GM12878 (cell line): ENCODE measurements around the gene BIRC5. TPM values are rescaled to one million over a fixed set of nuclear protein-coding genes. Genes with fewer than 3 reads are reported as not detected.

Experiments
- ATAC-seq: fragments of 200-7000 bp; cut with Tn5 transposase; 3 replicates; pipeline ENCODE4 v1.9.1; 2020; ENCODE audit warnings: mild to moderate bottlenecking, moderate library complexity
- BruUV-seq: library from RNA; stranded (reverse); fragments of 400-500 nt; replicated peaks from 2 replicates; lab custom pipeline; 2021; lab: Mats Ljungman, UMichigan
- CTCF ChIA-PET: fragments of 300-600 bp; sonication (Branson Sonifier 250); formaldehyde crosslinking; extraction: SDS; loops from one replicate; lab custom pipeline; 2021; ENCODE audit warnings: inconsistent platforms; lab: Yijun Ruan, JAX
- POLR2A ChIA-PET: fragments of 350-600 bp; formaldehyde crosslinking; extraction: SDS; loops from one replicate; lab custom pipeline; 2021; ENCODE audit warnings: inconsistent platforms; lab: Charles Lee
- RAD21 ChIA-PET: fragments of 300-600 bp; sonication (Branson Sonifier 250); formaldehyde crosslinking; loops from one replicate; lab custom pipeline; 2023; ENCODE audit warnings: antibody characterized with exemption; ENCODE audit not compliant: unreplicated experiment; lab: Charles Lee
- SMC1A ChIA-PET: fragments of 300-600 bp; sonication (Branson Sonifier 250); formaldehyde crosslinking; loops from one replicate; lab custom pipeline; 2023; ENCODE audit not compliant: unreplicated experiment, uncharacterized antibody; lab: Charles Lee
- DNase-seq: peaks from one replicate; pipeline ENCODE4 v3.0.0-alpha.2; 2011; ENCODE audit warnings: low read depth, low spot score
- FAIRE-seq: peaks from 3 replicates; lab custom pipeline; 2011; peaks lifted over from hg19 to GRCh38; lab: Jason Lieb, UNC
- H2AFZ ChIP-seq: 2 replicates; pipeline ENCODE4 v1.6.0; 2011; ENCODE audit warnings: low read depth, low read length, control low read depth; ENCODE audit not compliant: control insufficient read depth
- H3K27ac ChIP-seq: 2 replicates; pipeline ENCODE4 v1.5.1; 2011; ENCODE audit warnings: control low read depth; ENCODE audit not compliant: control insufficient read depth, insufficient read depth
- H3K27me3 ChIP-seq, 2 experiments: replicated peaks in 1 of 2; 2 replicates each; pipeline versions ENCODE4 v1.6.0 to v1.6.1; 2011; ENCODE audit warnings: low read length in 1 of 2; ENCODE audit not compliant: control insufficient read depth in 2 of 2, insufficient read depth in 2 of 2
- H3K36me3 ChIP-seq, 2 experiments: 2 replicates each; pipeline ENCODE4 v1.5.1; 2011; ENCODE audit warnings: low read length in 1 of 2; ENCODE audit not compliant: control insufficient read depth in 2 of 2, insufficient read depth in 2 of 2
- H3K4me1 ChIP-seq: 2 replicates; pipeline ENCODE4 v1.6.1; 2011; ENCODE audit warnings: mild to moderate bottlenecking, low read length, moderate library complexity, mixed read lengths; ENCODE audit not compliant: control insufficient read depth, insufficient read depth
- H3K4me2 ChIP-seq: 2 replicates; pipeline ENCODE4 v1.6.0; 2011; ENCODE audit warnings: control low read depth; ENCODE audit not compliant: control insufficient read depth, insufficient read depth
- H3K4me3 ChIP-seq: fragments of 200-600 bp; sonication (generic); 2 replicates; pipeline ENCODE4 v1.5.1; 2016
- H3K79me2 ChIP-seq: 2 replicates; pipeline ENCODE4 v1.6.0; 2011; ENCODE audit warnings: low read length; ENCODE audit not compliant: control insufficient read depth, insufficient read depth
- H3K9ac ChIP-seq: 2 replicates; pipeline ENCODE4 v1.8.0; 2011; ENCODE audit warnings: low read length, control low read depth, mixed read lengths; ENCODE audit not compliant: control insufficient read depth, insufficient read depth
- H3K9me3 ChIP-seq: replicated peaks from 3 replicates; pipeline ENCODE4 v1.5.1; 2011; ENCODE audit warnings: mild to moderate bottlenecking, low read length; ENCODE audit not compliant: control insufficient read depth, insufficient read depth
- H4K20me1 ChIP-seq: 2 replicates; pipeline ENCODE4 v1.6.0; 2011; ENCODE audit not compliant: control insufficient read depth, insufficient read depth
- BCL11A ChIP-seq: IDR thresholded peaks from 2 replicates; pipeline ENCODE4 v1.6.1; 2011; ENCODE audit warnings: low read depth, low read length
- CBX3 ChIP-seq: fragments of 200-600 bp; sonication (generic); IDR thresholded peaks from 2 replicates; pipeline ENCODE4 v1.6.1; 2016; ENCODE audit warnings: low read depth, borderline replicate concordance
- DPF2 ChIP-seq: fragments of 450-650 bp; IDR thresholded peaks from 2 replicates; pipeline ENCODE4 v1.6.1; 2017; ENCODE audit warnings: mild to moderate bottlenecking
- EP300 ChIP-seq, 2 experiments: fragments of 150-350 bp in 1 of 2; IDR thresholded peaks; 2 replicates each; pipeline ENCODE4 v1.6.1; 2011 to 2012; ENCODE audit warnings: low read depth in 2 of 2, low read length in 2 of 2, borderline replicate concordance in 1 of 2, improper control_type of control experiment in 1 of 2, inconsistent platforms in 1 of 2; ENCODE audit not compliant: control insufficient read depth in 1 of 2
- KDM1A ChIP-seq: fragments of 200-600 bp; sonication (generic); IDR thresholded peaks from 2 replicates; pipeline ENCODE4 v1.6.1; 2016; ENCODE audit warnings: borderline replicate concordance
- POLR2AphosphoS5 ChIP-seq: IDR thresholded peaks from 2 replicates; pipeline ENCODE4 v1.6.1; 2011; ENCODE audit warnings: mild to moderate bottlenecking, low read length, inconsistent platforms
- RAD21 ChIP-seq: IDR thresholded peaks from 2 replicates; pipeline ENCODE4 v1.6.1; 2011; ENCODE audit warnings: mild to moderate bottlenecking, low read depth, low read length, moderate library complexity; ENCODE audit not compliant: insufficient read depth
- RUNX3 ChIP-seq: IDR thresholded peaks from 2 replicates; pipeline ENCODE4 v1.6.1; 2012; ENCODE audit warnings: low read length, inconsistent platforms
- SIX5 ChIP-seq: IDR thresholded peaks from 2 replicates; pipeline ENCODE4 v1.6.1; 2011; ENCODE audit warnings: mild to moderate bottlenecking, low read depth, low read length, moderate library complexity; ENCODE audit not compliant: severe bottlenecking
- TCF12 ChIP-seq: IDR thresholded peaks from 2 replicates; pipeline ENCODE4 v1.6.1; 2011; ENCODE audit warnings: low read depth, mild to moderate bottlenecking, low read length
- ZNF207 ChIP-seq: fragments of 450-650 bp; IDR thresholded peaks from 2 replicates; pipeline ENCODE4 v1.6.1; 2014; ENCODE audit warnings: antibody characterized with exemption, mild to moderate bottlenecking, borderline replicate concordance
- WGBS: methylation state at CpG from one replicate; pipeline ENCODE4 v1.1.6; 2016; ENCODE audit warnings: low lambda C conversion rate; ENCODE audit not compliant: insufficient replicate concordance, insufficient coverage; ENCODE audit errors: missing lambda C conversion rate; 5-methylcytosine and 5-hydroxymethylcytosine counted together
- in situ Hi-C: fragments of 300-500 bp; cut with MboI; formaldehyde crosslinking; loops from 9 replicates; pipeline ENCODE4 v1.14.3; 2018; ENCODE audit warnings: mixed read lengths
- intact Hi-C: fragments of 100-400 bp; cut with micrococcal nuclease; formaldehyde crosslinking; loops from one replicate; pipeline ENCODE4 v1.14.2; 2022; ENCODE audit not compliant: unreplicated experiment
- polyA plus RNA-seq, 11 experiments: library from polyadenylated mRNA; depleted of rRNA in 4 of 11; unstranded in 6 of 11; stranded (reverse) in 5 of 11; fragments of >200 nt; fragmentation: Nextera tagmentation in 4 of 11; fragmentation: Illumina TruSeq in 1 of 11; extraction: Ambion mirVana in 4 of 11; extraction: Trizol in 1 of 11; gene quantifications; 1 replicate in 1 of 11; 2 replicates in 10 of 11; pipeline versions ENCODE4 v1.2.1 to v1.2.3, GENCODE V29; 2011 to 2016; ENCODE audit warnings: inconsistent platforms in 2 of 11, missing spikeins in 2 of 11, low read depth in 1 of 11
- total RNA-seq, 4 experiments: library from RNA; depleted of rRNA in 3 of 4; stranded (reverse); fragments of >200 nt in 3 of 4; fragmentation: Illumina TruSeq in 1 of 4; extraction: Trizol in 1 of 4; gene quantifications; 2 replicates each; pipeline versions ENCODE4 v1.2.1 to v1.2.3, GENCODE V29; 2013 to 2021
- TF ChIP-seq, protein P1 (sequence below): IDR thresholded peaks from 2 replicates; pipeline ENCODE4 v1.6.1; 2012; ENCODE audit warnings: improper control_type of control experiment, low read depth, low read length; ENCODE audit not compliant: insufficient replicate concordance
- TF ChIP-seq, protein P2 (sequence below): IDR thresholded peaks from 2 replicates; pipeline ENCODE4 v1.6.1; 2012; ENCODE audit warnings: low read depth, low read length, improper control_type of control experiment
- TF ChIP-seq, protein P3 (sequence below): fragments of 450-650 bp; formaldehyde crosslinking; IDR thresholded peaks from 2 replicates; pipeline ENCODE4 v1.4.0; 2020; ENCODE audit warnings: mild to moderate bottlenecking, moderate library complexity

The BIRC5 gene
- total and polyA plus RNA-seq, 10 of the 15 experiments (the other 5 are each of a cell fraction or from before 2014, with no cell fraction given), result 41.0 to 175 (median 90.8) TPM

DNA sequence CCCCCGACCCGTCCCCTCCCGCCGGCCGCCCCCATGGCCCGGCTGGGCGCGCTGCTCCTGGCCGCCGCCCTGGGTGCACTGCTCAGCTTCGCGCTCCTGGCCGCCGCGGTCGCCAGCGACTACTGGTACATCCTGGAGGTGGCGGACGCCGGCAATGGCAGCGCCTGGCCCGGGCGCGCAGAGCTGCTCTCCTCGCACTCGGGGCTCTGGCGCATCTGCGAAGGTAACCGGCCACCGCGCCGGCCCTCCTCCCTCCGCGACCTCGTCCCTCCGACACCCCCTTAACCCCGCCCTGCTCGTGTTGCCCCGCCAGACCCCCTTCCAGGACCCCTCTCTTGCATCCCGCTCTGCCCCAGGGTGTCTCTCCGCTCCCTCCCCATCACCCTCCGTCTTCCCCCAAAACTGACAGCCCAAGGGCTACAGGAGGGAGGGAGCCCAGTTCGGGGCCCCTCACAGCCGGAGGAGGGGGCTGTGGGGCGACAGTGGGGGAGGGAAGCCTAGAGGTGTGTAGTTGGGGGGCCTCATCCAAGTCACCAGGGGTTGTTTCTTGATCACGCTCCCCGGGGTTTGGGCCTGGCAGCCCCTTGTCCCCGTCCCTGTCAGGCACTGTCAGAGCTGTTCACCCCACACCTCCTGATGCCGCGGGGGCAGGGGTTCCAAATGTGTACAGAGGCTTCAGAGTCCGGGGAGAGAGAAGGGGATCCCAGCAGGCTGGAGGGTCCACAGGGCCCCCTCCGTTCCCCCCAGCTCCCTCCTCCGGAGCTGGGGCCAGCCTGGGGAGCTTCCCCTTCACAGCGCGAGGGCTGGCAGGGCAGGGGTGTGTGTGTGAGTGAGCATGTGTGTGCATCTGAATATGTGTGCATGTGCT, 18.2 kb downstream of the BIRC5 start:
- POLR2A ChIA-PET, result no interaction called here
- no peak overlapping the region for H3K4me3 ChIP-seq
- peak; percentile 55 for ATAC-seq
- H3K9ac ChIP-seq, result no peak overlapping the region
- no peaks in the 10 kb centered on the region for H3K9me3 ChIP-seq
- no peak overlapping the region for H3K27ac ChIP-seq
- SMC1A ChIA-PET, result interaction anchor here (1.2 kb wide), 1 partner anchor 147 kb away, joined by 3 read pairs; no protein-coding TSS in a partner anchor
- no peak overlapping the region for H2AFZ ChIP-seq
- H3K36me3 ChIP-seq, result no peaks in the 10 kb centered on the region
- no peak for DNase-seq
- 27% methylated on average over 13 of the region's 55 CpGs for WGBS
- H4K20me1 ChIP-seq, result no peaks in the 10 kb centered on the region
- FAIRE-seq, result no peak
- no peaks in the 10 kb centered on the region for H3K79me2 ChIP-seq
- in situ Hi-C loops, result no loop called here
- RAD21 ChIA-PET, result no interaction called here
- intact Hi-C loops, result no loop called here
- BruUV-seq, result no TSS peak
- peaks cover 6 to 9% of the 10 kb centered on the region in 2 experiments; a peak in 3 of 4 replicates for H3K27me3 ChIP-seq
- H3K4me1 ChIP-seq, result peaks cover 2% of the 10 kb centered on the region; the same call in 1 of the 2 replicates
- no peak overlapping the region for H3K4me2 ChIP-seq
- CTCF ChIA-PET, result interaction anchor here (1.3 kb wide), 1 partner anchor 9 kb away, joined by 3 read pairs; no protein-coding TSS in a partner anchor
- TF ChIP-seq RAD21, result no peak
- TF ChIP-seq POLR2AphosphoS5, result no peak
- TF ChIP-seq KDM1A, result no peak
- TF ChIP-seq CBX3, result no peak
- TF ChIP-seq TCF12, result no peak
- no peak for TF ChIP-seq RUNX3
- TF ChIP-seq DPF2, result no peak
- TF ChIP-seq EP300 (IDR thresholded peaks at IDR 0.05; ENCODE audit: borderline replicate concordance in 1 of 2, control insufficient read depth in 1 of 2, low read depth in 2 of 2, low read length in 2 of 2), result no peak
- TF ChIP-seq BCL11A, result no peak
- TF ChIP-seq ZNF207, result no peak
- TF ChIP-seq SIX5, result no peak
- TF ChIP-seq, protein P1, sequence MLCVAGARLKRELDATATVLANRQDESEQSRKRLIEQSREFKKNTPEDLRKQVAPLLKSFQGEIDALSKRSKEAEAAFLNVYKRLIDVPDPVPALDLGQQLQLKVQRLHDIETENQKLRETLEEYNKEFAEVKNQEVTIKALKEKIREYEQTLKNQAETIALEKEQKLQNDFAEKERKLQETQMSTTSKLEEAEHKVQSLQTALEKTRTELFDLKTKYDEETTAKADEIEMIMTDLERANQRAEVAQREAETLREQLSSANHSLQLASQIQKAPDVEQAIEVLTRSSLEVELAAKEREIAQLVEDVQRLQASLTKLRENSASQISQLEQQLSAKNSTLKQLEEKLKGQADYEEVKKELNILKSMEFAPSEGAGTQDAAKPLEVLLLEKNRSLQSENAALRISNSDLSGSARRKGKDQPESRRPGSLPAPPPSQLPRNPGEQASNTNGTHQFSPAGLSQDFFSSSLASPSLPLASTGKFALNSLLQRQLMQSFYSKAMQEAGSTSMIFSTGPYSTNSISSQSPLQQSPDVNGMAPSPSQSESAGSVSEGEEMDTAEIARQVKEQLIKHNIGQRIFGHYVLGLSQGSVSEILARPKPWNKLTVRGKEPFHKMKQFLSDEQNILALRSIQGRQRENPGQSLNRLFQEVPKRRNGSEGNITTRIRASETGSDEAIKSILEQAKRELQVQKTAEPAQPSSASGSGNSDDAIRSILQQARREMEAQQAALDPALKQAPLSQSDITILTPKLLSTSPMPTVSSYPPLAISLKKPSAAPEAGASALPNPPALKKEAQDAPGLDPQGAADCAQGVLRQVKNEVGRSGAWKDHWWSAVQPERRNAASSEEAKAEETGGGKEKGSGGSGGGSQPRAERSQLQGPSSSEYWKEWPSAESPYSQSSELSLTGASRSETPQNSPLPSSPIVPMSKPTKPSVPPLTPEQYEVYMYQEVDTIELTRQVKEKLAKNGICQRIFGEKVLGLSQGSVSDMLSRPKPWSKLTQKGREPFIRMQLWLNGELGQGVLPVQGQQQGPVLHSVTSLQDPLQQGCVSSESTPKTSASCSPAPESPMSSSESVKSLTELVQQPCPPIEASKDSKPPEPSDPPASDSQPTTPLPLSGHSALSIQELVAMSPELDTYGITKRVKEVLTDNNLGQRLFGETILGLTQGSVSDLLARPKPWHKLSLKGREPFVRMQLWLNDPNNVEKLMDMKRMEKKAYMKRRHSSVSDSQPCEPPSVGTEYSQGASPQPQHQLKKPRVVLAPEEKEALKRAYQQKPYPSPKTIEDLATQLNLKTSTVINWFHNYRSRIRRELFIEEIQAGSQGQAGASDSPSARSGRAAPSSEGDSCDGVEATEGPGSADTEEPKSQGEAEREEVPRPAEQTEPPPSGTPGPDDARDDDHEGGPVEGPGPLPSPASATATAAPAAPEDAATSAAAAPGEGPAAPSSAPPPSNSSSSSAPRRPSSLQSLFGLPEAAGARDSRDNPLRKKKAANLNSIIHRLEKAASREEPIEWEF, result no peak
- TF ChIP-seq, protein P2, sequence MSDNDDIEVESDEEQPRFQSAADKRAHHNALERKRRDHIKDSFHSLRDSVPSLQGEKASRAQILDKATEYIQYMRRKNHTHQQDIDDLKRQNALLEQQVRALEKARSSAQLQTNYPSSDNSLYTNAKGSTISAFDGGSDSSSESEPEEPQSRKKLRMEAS, result no peak
- TF ChIP-seq, protein P3, sequence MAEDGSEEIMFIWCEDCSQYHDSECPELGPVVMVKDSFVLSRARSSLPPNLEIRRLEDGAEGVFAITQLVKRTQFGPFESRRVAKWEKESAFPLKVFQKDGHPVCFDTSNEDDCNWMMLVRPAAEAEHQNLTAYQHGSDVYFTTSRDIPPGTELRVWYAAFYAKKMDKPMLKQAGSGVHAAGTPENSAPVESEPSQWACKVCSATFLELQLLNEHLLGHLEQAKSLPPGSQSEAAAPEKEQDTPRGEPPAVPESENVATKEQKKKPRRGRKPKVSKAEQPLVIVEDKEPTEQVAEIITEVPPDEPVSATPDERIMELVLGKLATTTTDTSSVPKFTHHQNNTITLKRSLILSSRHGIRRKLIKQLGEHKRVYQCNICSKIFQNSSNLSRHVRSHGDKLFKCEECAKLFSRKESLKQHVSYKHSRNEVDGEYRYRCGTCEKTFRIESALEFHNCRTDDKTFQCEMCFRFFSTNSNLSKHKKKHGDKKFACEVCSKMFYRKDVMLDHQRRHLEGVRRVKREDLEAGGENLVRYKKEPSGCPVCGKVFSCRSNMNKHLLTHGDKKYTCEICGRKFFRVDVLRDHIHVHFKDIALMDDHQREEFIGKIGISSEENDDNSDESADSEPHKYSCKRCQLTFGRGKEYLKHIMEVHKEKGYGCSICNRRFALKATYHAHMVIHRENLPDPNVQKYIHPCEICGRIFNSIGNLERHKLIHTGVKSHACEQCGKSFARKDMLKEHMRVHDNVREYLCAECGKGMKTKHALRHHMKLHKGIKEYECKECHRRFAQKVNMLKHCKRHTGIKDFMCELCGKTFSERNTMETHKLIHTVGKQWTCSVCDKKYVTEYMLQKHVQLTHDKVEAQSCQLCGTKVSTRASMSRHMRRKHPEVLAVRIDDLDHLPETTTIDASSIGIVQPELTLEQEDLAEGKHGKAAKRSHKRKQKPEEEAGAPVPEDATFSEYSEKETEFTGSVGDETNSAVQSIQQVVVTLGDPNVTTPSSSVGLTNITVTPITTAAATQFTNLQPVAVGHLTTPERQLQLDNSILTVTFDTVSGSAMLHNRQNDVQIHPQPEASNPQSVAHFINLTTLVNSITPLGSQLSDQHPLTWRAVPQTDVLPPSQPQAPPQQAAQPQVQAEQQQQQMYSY (CRISPR knock-in tag), result no peak
